ENCODE measurements around the gene NEDD8.

Gene NEDD8

DNA sequence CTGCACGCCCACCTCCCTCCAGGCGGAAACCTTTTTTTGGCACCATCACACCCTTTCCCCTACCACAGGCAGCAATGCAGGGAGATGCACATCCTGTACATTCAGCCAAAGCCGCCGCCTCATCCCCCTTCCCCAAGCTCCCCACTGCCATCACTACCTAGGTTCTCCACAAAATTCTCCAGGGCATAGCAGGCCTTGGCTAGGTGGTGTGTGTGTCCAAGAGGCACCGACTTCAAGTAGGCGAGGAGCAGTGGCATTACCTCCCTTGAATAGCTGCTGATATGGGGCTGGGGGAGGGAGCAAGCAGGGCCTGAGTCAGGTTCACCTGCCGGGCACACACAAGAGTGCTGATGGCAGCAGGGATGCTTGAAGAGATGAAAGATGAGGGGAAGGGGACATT lies 47.1 kb downstream of the NEDD8 start:
- DNase-seq (no peak), ATAC-seq (replicated peaks) (no peak)
- Mint-ChIP-seq H3K27ac (no peak overlapping the region), H3K27me3 (no peaks in the 10 kb centered on the region), H3K9me3 (no peaks in the 10 kb centered on the region), H3K36me3 (peaks cover 37 to 58% of the 10 kb centered on the region in 2 donors), H3K4me1 (peaks cover 20 to 41% of the 10 kb centered on the region in 2 donors), H3K4me3 (no peak overlapping the region)

DNA sequence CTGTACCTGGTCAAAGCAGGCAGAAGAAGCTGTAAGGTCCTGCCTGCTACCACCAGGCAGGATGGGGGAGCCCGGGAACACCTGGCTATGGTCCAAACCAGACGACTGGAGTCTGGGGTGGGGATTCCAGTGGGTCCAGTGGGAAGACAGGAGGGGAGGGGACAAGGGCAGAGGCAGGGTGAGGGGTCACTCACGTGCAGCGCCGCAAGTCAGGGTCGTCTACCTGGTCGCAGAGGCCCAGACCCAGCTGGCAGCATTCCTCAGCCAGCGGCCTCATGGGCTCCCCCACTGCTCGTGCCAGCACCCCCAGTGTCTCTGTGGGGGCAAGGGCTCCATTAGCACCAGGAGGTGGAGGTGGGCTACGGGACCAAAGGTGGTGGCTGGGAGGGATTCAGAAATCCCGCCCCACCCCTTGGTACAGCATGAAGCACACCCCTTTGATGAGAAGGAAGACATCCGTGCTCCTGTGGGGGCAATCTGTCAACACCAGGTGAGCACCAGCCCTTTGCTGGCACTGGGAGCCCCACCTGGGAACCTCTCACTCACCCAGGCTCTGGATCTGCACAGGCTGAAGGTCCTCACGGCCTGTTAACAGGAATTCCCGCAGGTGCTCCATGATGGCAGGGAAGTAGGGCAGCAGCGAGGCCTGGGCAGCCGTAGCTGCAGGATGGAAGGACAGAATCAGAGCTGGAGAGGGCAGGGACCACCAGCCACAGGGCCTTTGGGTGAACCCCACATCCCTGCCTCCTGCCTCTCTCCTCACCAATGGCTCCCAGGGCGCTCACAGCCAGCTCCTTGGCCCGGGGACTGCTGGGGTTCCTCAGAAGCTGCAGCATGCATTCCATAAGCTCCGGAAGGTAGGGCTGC lies 47.8 kb downstream of the NEDD8 start:
- Mint-ChIP-seq H3K36me3 (peaks cover 41 to 62% of the 10 kb centered on the region in 2 donors), H3K9me3 (no peaks in the 10 kb centered on the region), H3K27ac (peak overlapping the region; percentile 75), H3K4me1 (peaks cover 25 to 43% of the 10 kb centered on the region in 2 donors), H3K4me3 (no peak overlapping the region), H3K27me3 (no peaks in the 10 kb centered on the region)
- ATAC-seq (replicated peaks) (no peak), DNase-seq (no peak)

DNA sequence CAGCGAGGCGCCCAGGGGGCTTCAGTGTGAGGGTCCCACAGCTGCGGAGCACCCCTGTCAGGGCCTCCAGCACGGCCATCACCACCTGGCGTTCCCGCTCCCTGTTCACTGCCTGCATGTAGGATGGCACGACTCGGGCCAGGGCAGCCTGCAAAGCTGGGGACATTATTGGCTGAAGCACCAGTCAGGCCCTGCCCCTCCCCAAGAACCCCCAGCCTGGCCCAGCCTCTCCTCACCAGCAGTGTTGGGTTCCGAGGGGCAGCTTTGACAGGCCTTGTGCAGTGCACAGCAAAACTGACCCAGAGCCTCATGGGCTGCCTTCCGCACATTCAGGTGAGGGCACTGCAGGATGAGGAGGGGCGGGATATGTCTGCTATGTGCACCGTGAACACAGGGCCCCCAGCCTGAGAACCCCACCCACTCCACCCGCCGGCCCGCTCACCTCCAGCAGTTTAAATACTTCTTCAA lies 49.1 kb downstream of the NEDD8 start:
- no peaks in the 10 kb centered on the region for H3K9me3 Mint-ChIP-seq
- no peak overlapping the region for H3K4me3 Mint-ChIP-seq
- H3K36me3 Mint-ChIP-seq, result peaks cover 47 to 68% of the 10 kb centered on the region in 2 donors
- H3K27me3 Mint-ChIP-seq, result no peaks in the 10 kb centered on the region
- DNase-seq (no peak), ATAC-seq (replicated peaks) (no peak)
- peaks cover 27 to 43% of the 10 kb centered on the region in 2 donors for H3K4me1 Mint-ChIP-seq
- peak overlapping the region; percentile 77 for H3K27ac Mint-ChIP-seq

DNA sequence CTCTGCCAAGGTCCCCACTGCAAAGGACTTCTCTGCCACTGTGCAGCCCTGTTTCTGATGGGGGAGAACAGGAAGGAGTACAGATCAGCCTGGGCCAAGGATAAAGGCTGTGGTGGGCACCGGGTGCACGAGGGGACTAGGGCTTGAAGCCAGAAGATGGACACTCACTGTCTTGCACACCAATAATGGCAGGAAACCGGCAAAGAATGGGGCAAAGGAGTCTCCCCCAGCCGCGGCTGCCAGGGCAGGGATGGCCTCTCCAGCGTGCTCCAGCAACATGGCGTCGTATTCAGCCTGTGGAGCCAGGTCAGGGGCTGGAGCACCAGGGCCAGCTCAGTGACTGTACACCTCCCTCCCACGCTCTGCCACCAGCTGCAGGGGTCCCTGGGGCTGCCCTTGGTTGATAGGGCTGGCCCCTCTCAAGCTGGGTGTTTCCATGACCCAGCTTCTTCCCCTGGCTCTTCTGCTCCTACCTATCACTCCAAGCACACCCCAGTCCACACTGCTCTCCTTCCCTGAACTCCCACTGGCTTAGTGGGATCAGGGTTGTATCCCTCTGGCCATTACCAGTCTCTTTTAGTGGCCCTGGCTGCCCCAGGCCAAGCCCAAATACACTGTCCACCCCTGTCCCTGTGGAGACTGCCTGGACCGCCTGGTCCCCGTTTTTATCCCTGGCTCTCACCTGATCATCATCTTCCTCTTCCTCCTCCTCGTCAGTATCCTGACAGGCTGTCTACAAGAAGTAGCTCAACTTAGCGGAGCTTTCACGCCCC lies 49.9 kb downstream of the NEDD8 start:
- peaks cover 48 to 71% of the 10 kb centered on the region in 2 donors for H3K36me3 Mint-ChIP-seq
- H3K4me3 Mint-ChIP-seq, result no peak overlapping the region
- H3K27ac Mint-ChIP-seq, result peak overlapping the region; percentile 56
- DNase-seq, result no peak
- ATAC-seq (replicated peaks), result no peak
- H3K9me3 Mint-ChIP-seq, result no peaks in the 10 kb centered on the region
- no peaks in the 10 kb centered on the region for H3K27me3 Mint-ChIP-seq
- peaks cover 21 to 35% of the 10 kb centered on the region in 2 donors for H3K4me1 Mint-ChIP-seq

DNA sequence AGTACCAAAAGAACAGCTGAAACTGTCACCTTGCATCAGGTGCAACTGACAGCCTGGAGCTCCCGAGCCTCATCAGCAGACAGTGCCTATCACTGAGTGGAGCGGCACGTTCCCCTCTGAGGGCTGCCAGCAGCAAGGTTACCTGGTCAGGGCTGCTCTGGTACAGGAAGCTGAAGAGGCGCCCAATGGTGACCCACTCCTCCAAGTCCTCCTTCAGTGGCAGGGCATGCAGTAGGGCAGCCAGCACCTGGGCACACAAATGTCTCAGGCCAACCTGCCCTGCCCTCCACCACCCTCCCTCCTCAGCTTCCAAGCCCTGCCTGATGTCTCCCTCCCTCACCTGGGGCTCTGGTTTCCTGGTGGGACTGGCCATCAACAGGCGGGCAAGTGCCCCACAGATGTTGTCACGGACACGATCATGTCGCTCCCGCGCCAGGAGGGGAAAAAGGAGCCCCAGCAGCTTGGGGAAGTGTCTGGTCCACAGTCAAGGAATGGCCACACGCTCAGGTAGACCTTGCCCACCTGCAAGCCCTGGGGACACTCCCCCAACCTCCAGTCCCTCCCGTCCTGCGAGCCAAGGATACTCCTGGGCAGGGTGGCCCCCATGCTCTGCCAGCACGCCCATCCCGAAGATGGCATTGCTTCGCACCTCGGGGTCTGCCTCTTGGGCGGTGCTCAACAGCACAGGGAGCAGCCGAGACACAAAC lies 50.6 kb downstream of the NEDD8 start:
- DNase-seq, result no peak
- H3K36me3 Mint-ChIP-seq, result peaks cover 49 to 70% of the 10 kb centered on the region in 2 donors
- H3K4me3 Mint-ChIP-seq, result no peak overlapping the region
- peak overlapping the region; percentile 56 for H3K27ac Mint-ChIP-seq
- ATAC-seq (replicated peaks), result no peak
- no peaks in the 10 kb centered on the region for H3K9me3 Mint-ChIP-seq
- H3K4me1 Mint-ChIP-seq, result peaks cover 17 to 30% of the 10 kb centered on the region in 2 donors
- H3K27me3 Mint-ChIP-seq, result no peaks in the 10 kb centered on the region

DNA sequence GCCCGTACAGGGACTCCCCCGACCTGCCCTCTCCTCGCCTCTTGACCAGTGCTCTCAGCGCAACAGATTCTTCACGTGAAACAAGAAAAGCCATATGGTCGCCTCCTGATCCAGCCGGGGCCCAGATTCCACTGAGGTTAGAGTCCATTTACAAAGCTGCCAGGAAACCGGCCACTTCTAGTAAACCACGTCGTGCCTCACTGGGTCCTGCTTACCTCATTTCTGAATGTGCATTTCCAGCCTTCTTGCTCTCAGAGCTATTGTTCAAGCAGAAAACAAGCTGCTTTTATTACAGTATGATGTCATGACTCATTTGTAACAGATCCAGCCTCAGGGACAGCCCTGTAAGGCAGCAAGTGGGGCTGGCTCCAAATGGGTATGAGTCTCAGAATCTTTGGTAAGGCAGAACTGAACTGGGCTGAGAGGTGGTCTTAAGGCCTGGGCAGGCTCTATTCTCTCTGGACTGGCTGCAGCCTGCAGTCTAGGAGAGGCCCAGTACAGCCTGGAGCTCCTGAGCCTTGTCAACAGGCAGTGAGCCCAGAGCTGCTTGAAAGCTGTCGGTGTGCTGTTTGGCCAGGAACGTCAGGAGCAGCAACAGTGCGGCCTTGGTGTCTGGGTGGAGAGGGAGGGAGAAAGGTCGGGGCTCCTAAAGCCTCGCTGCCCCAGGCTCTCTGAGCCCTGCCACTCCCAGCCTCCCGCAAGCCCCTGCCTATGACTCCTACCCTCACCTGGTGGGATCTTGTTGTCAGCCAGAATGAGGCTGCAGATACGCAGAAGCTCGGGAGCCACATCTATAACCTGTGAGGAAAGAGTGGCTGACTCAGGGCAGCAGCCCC lies 52.0 kb downstream of the NEDD8 start:
- DNase-seq (no peak), ATAC-seq (replicated peaks) (peak; percentile 49 to 59)
- Mint-ChIP-seq H3K9me3 (no peaks in the 10 kb centered on the region), H3K27me3 (no peaks in the 10 kb centered on the region), H3K4me3 (no peak overlapping the region), H3K36me3 (peaks cover 48 to 60% of the 10 kb centered on the region in 2 donors), H3K27ac (no peak overlapping the region), H3K4me1 (peaks cover 17 to 24% of the 10 kb centered on the region in 2 donors)

DNA sequence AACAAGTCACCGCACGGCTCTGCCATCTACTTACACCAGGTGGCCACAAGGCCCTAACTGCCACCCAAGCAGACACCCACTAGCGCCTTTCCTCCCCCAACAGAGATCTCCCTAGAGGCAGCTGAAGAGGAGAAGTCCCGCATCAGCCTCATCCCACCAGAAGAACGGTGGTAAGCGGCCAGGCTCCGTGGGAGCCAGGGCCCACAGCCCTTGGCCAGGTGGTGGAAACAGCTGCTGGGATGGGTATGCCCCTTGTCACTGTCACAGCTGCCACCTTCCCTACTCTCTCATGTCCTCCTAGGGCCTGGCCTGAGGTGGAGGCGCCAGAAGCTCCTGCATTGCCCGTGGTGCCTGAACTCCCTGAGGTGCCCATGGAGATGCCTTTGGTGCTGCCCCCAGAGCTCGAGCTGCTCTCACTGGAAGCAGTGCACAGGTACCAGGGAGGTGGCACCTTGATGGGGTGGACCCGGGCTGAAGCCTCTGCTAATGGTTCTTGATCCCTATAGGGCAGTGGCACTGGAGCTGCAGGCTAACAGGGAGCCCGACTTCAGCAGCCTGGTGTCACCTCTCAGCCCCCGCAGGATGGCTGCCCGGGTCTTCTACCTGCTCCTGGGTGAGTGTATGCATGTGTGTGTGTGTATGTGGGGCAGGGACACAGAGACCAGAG lies 52.7 kb downstream of the NEDD8 start:
- Mint-ChIP-seq H3K27ac (peak overlapping the region; percentile 79), H3K9me3 (no peaks in the 10 kb centered on the region), H3K27me3 (no peaks in the 10 kb centered on the region), H3K36me3 (peaks cover 43 to 58% of the 10 kb centered on the region in 2 donors), H3K4me1 (peaks cover 14 to 24% of the 10 kb centered on the region in 2 donors), H3K4me3 (peak overlapping the region in 1 of 2 donors; percentile 11)
- peak; percentile 10 to 26 for ATAC-seq (replicated peaks)
- DNase-seq, result no peak

DNA sequence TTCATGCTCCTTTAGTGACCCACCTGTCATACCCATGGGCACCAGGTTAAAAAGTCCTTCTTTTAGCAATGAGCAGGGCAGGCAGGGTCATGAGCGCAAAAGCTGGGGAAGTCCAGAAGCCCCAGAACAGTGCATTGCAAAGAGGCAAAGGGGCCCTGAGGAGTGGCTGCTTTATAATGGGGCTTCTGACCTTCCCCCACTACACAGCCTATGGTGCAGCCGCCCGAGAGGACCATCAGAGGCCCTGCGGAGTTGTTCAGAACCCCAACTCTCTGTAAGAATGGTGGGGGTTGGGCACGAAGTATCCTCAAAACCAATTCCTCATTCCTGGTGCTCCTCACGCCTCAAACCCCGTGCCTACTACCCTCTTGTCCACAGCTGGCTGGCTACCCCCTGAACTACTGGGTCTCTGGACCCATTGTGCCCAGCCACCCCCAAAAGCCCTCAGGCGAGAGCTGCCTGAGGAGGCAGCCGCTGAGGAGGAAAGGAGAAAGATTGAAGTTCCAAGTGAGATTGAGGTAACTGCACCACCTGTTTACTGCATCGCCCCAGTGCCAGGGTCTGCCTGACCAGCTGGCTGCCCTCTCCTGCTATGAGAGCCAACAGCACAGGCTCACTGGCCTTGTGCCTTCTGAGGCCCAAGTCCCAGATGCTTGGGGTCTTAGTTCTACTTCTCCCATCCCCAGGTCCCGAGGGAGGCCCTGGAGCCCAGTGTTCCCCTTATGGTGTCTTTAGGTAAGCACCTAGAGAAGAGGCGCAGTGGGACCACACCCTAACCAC lies 53.6 kb downstream of the NEDD8 start:
- peak overlapping the region; percentile 79 for H3K27ac Mint-ChIP-seq
- no peak for ATAC-seq (replicated peaks)

DNA sequence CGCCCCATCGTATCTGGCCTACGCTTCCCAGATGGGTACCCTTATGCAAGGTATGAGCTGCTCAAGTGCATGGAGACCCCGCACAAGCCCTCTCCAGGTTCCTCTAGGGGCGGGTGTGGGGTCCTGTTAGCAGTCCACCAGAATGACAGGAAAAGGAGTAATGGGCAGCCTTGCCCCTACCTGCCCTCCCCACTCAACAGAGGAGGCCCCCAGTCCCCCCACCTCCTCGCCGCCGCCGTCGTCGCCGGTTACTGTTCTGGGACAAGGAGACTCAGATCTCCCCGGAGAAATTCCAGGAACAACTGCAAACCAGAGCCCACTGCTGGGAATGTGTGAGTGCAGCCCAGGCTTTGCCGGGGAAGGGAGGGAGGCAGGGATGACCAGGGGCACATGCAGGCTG lies 54.3 kb downstream of the NEDD8 start:
- Mint-ChIP-seq H3K27me3 (no peaks in the 10 kb centered on the region), H3K27ac (no peak overlapping the region), H3K36me3 (peaks cover 35 to 49% of the 10 kb centered on the region in 2 donors), H3K4me3 (no peak overlapping the region), H3K9me3 (no peaks in the 10 kb centered on the region), H3K4me1 (peaks cover 15 to 28% of the 10 kb centered on the region in 2 donors)
- DNase-seq (no peak), ATAC-seq (replicated peaks) (no peak)

More for the DNA sequence above, 53.6 kb downstream of the NEDD8 start:
- Mint-ChIP-seq H3K4me3 (no peak overlapping the region), H3K9me3 (no peaks in the 10 kb centered on the region), H3K4me1 (peaks cover 14 to 24% of the 10 kb centered on the region in 2 donors), H3K27me3 (no peaks in the 10 kb centered on the region), H3K36me3 (peaks cover 42 to 55% of the 10 kb centered on the region in 2 donors)
- no peak for DNase-seq

DNA sequence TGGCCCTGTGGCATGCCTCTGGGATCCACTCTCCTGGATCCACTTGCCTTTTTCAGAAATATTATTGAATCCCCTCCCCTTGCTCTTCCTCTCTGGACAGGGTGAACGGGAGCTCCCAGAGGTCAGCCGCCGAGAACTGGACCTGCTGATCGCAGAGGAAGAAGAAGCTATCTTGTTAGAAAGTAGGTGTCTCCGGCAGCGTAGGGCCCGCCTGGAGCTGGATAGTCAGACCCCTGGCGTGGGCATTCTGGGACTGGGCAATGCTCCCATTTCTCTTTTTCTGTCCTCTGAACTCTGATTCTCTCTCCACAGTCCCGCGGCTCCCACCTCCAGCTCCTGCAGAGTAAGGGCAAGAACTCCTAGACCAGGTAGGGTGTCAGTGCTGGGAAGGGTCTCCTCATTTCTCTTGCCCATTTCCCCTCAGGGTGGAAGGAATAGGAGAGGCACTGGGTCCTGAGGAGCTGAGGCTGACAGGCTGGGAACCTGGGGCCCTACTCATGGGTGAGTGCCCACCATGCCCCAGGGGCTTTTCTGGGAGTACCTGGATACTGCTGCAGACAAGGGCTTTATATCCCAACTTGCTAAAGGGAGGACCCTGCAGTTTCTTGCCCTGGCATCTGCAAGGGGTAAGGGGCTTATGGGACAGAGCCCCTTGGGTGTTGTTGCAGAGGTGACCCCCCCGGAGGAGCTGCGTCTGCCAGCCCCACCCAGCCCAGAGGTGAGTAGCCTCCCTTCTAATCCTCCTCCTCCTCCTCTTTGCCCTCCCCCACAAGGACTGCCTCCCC lies 54.9 kb downstream of the NEDD8 start:
- ATAC-seq (replicated peaks) (no peak), DNase-seq (no peak)
- Mint-ChIP-seq H3K27ac (peak overlapping the region; percentile 1), H3K4me1 (peaks cover 17 to 35% of the 10 kb centered on the region in 2 donors), H3K36me3 (peaks cover 30 to 44% of the 10 kb centered on the region in 2 donors), H3K4me3 (no peak overlapping the region), H3K27me3 (no peaks in the 10 kb centered on the region), H3K9me3 (no peaks in the 10 kb centered on the region)

DNA sequence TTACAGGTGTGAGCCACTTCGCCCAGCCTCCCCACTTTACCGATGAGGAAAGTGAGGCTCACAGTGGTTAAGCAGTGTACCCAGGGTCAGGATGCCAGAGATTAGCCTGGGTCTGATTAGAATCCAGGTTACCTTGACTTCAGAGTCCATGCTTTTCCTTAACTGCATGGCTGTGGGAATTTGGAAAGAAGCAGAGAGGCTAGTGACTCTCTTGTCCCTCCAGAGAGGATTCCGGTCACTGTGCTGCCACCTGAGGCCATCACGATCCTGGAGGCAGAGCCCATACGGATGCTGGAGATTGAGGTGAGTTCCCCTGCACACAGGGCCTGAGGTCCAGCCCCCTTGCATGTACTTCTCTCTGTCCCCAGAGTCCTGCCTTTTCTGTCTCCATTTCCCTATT lies 55.6 kb downstream of the NEDD8 start:
- Mint-ChIP-seq H3K27me3 (no peaks in the 10 kb centered on the region), H3K4me1 (peaks cover 21 to 41% of the 10 kb centered on the region in 2 donors), H3K4me3 (no peak overlapping the region), H3K27ac (no peak overlapping the region), H3K36me3 (peaks cover 29 to 39% of the 10 kb centered on the region in 2 donors), H3K9me3 (no peaks in the 10 kb centered on the region)
- DNase-seq (no peak), ATAC-seq (replicated peaks) (no peak)

DNA sequence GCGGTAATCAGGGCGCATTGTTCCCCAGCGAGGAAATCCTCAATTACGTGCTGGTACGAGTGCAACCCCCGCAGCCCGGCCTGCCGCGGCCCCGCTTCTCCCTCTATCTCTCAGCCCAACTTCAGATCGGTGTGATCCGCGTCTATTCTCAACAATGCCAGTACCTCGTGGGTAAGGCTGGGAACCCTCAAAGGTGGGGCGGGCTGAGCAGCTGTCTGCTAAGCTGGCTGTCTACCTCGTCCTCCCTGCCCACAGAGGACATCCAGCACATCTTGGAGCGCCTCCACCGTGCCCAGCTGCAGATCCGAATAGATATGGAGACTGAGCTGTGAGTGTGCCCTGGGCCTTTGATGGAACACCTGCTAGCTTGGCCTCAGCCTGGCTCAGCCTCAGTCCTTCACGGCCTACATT lies 59.3 kb downstream of the NEDD8 start:
- Mint-ChIP-seq H3K4me1 (peaks cover 11 to 26% of the 10 kb centered on the region in 2 donors), H3K9me3 (no peaks in the 10 kb centered on the region), H3K36me3 (peaks cover 20 to 27% of the 10 kb centered on the region in 2 donors), H3K27ac (peak overlapping the region; percentile 39), H3K27me3 (no peaks in the 10 kb centered on the region), H3K4me3 (peak overlapping the region; percentile 25 to 99)
- no peak for DNase-seq
- no peak for ATAC-seq (replicated peaks)
